CD4-positive, alpha-beta memory T cell (primary cell): Measurements from ENCODE around the gene EFHD2. TPM values are rescaled to one million over a fixed set of nuclear protein-coding genes. Genes with fewer than 3 reads are reported as not detected.
"Not testable (repeated sequence)": the region's sequence is repeated elsewhere in the genome, so short reads cannot be mapped to it uniquely, and the experiment has no call there.

Experiments used
- CTCF ChIA-PET: fragments of 350-600 bp; sonication (Branson Sonifier 250); formaldehyde crosslinking; loops from one replicate; lab custom pipeline; 2021; ENCODE audit warnings: inconsistent platforms; ENCODE audit not compliant: partially characterized antibody; lab: Charles Lee
- POLR2A ChIA-PET: fragments of 350-600 bp; sonication (Branson Sonifier 250); formaldehyde crosslinking; loops from one replicate; lab custom pipeline; 2021; ENCODE audit not compliant: partially characterized antibody; lab: Charles Lee
- DNase-seq, 5 donors: peaks; one replicate each; pipeline versions ENCODE4 v3.0.0 to v3.0.0-alpha.2; 2020 to 2022; ENCODE audit warnings: mixed read lengths in 1 of 5
- H3K27ac ChIP-seq: one replicate; pipeline ENCODE4 v1.7.0; 2013; ENCODE audit warnings: low read depth, low read length
- H3K27me3 ChIP-seq: 2 replicates; pipeline ENCODE4 v1.7.0; 2013; ENCODE audit warnings: mild to moderate bottlenecking, low read length, moderate library complexity; ENCODE audit not compliant: insufficient read depth
- H3K36me3 ChIP-seq: 2 replicates; pipeline ENCODE4 v1.7.0; 2013; ENCODE audit warnings: mild to moderate bottlenecking, low read length, moderate library complexity; ENCODE audit not compliant: insufficient read depth
- H3K4me1 ChIP-seq: 2 replicates; pipeline ENCODE4 v1.7.0; 2013; ENCODE audit warnings: mild to moderate bottlenecking, low read length, moderate library complexity; ENCODE audit not compliant: insufficient read depth
- H3K4me3 ChIP-seq, 2 donors: one replicate each; pipeline ENCODE4 v1.7.0; 2013; ENCODE audit warnings: low read length in 2 of 2, mild to moderate bottlenecking in 1 of 2
- H3K9me3 ChIP-seq, 2 donors: one replicate each; pipeline ENCODE4 v1.7.0; 2013; ENCODE audit warnings: low read length in 2 of 2, control low read depth in 1 of 2; ENCODE audit not compliant: control insufficient read depth in 1 of 2
- H3K27ac Mint-ChIP-seq, 7 donors: one replicate each; pipeline ENCODE4 v1.8.0; 2020 to 2021; ENCODE audit warnings: mixed read lengths in 7 of 7, mild to moderate bottlenecking in 6 of 7, inconsistent platforms in 3 of 7, moderate library complexity in 3 of 7
- H3K27me3 Mint-ChIP-seq, 2 donors: one replicate each; pipeline ENCODE4 v1.8.0; 2020 to 2021; ENCODE audit warnings: mixed read lengths in 2 of 2
- H3K36me3 Mint-ChIP-seq, 2 donors: one replicate each; pipeline ENCODE4 v1.8.0; 2020 to 2021; ENCODE audit warnings: mixed read lengths in 2 of 2, inconsistent platforms in 1 of 2, mild to moderate bottlenecking in 1 of 2
- H3K4me1 Mint-ChIP-seq, 4 donors: one replicate each; pipeline ENCODE4 v1.8.0; 2020 to 2021; ENCODE audit warnings: mixed read lengths in 4 of 4, mild to moderate bottlenecking in 1 of 4
- H3K4me3 Mint-ChIP-seq, 8 donors: one replicate each; pipeline ENCODE4 v1.8.0; 2020 to 2021; ENCODE audit warnings: mixed read lengths in 8 of 8, mild to moderate bottlenecking in 7 of 8, moderate library complexity in 6 of 8, inconsistent platforms in 3 of 8
- H3K9me3 Mint-ChIP-seq, 8 donors: one replicate each; pipeline ENCODE4 v1.8.0; 2020 to 2021; ENCODE audit warnings: mixed read lengths in 8 of 8, mild to moderate bottlenecking in 5 of 8, inconsistent platforms in 3 of 8, moderate library complexity in 1 of 8
- intact Hi-C: fragments of 100-400 bp; cut with micrococcal nuclease; formaldehyde crosslinking; loops from one replicate; pipeline ENCODE4 v1.15.1; 2023
- polyA plus RNA-seq, 2 donors: library from polyadenylated mRNA; unstranded; fragments of 300-500 nt; fragmentation: Illumina TruSeq; gene quantifications; one replicate each; pipeline ENCODE4 v1.2.3, GENCODE V29; 2021
- total RNA-seq, 2 experiments: library from RNA; stranded (reverse); gene quantifications; one replicate each; pipeline ENCODE4 v1.2.3, GENCODE V29; 2021

The EFHD2 gene
- total and polyA plus RNA-seq, 4 experiments from 2014 or later = 46.4 to 66.7 (median 54.4) TPM

- Histone ChIP-seq H3K27ac (no peak overlapping the region), H3K4me3 (no peak overlapping the region), H3K4me1 (peaks cover 4% of the 10 kb centered on the region), H3K9me3 (no peaks in the 10 kb centered on the region), H3K27me3 (no peaks in the 10 kb centered on the region), H3K36me3 (peaks cover 9% of the 10 kb centered on the region)
- peaks cover 0 to 23% (median 6%) of the 10 kb centered on the region in 4 donors for H3K4me1 Mint-ChIP-seq
- no peak overlapping the region for H3K4me3 Mint-ChIP-seq
- no peaks in the 10 kb centered on the region for H3K27me3 Mint-ChIP-seq
- ChIA-PET POLR2A (interaction anchor here (1.5 kb wide), 1 partner anchor 102 kb away, joined by 3 read pairs; no protein-coding TSS in a partner anchor), CTCF (interaction anchor here (14.3 kb wide), 1 partner anchor 104 kb away, joined by 274 read pairs; no protein-coding TSS in a partner anchor)
- no peaks in the 10 kb centered on the region for H3K9me3 Mint-ChIP-seq
- DNase-seq = no peak
- H3K36me3 Mint-ChIP-seq = peaks cover 13 to 52% of the 10 kb centered on the region in 2 donors
- peak overlapping the region; percentile 67 to 87 (median 82) for H3K27ac Mint-ChIP-seq
- intact Hi-C loops = no loop called here
Measured at GRCh38 chr1:15425958-15426357, 16.3 kb downstream of the EFHD2 start.

GRCh38 chr1:15426492-15427279 lies 17.0 kb downstream of the EFHD2 start:
- Histone ChIP-seq H3K27me3 (no peaks in the 10 kb centered on the region), H3K27ac (no peak overlapping the region), H3K9me3 (no peaks in the 10 kb centered on the region), H3K36me3 (peaks cover 9% of the 10 kb centered on the region), H3K4me1 (no peaks in the 10 kb centered on the region), H3K4me3 (no peak overlapping the region)
- Mint-ChIP-seq H3K27ac (peak overlapping the region; percentile 68 to 87 (median 82)), H3K27me3 (no peaks in the 10 kb centered on the region), H3K36me3 (peaks cover 12 to 47% of the 10 kb centered on the region in 2 donors), H3K4me1 (peaks cover 0 to 19% (median 2%) of the 10 kb centered on the region in 4 donors), H3K9me3 (no peaks in the 10 kb centered on the region), H3K4me3 (peak overlapping the region in 1 of 8 donors; percentile 44)
- POLR2A ChIA-PET = no interaction called here
- no peak for DNase-seq
- intact Hi-C loops = no loop called here
- CTCF ChIA-PET = interaction anchor here (14.3 kb wide), 1 partner anchor 104 kb away, joined by 274 read pairs; no protein-coding TSS in a partner anchor

GRCh38 chr1:15427280-15427666 lies 17.6 kb downstream of the EFHD2 start:
- ChIA-PET CTCF (interaction anchor here (1.3 to 14.3 kb wide), 2 partner anchors 10 to 105 kb away, joined by 4 to 274 read pairs; no protein-coding TSS in a partner anchor), POLR2A (no interaction called here)
- Mint-ChIP-seq H3K27ac (peak overlapping the region in 4 of 7 donors; percentile 18 to 84 (median 68)), H3K4me1 (peaks cover 0 to 16% (median 1%) of the 10 kb centered on the region in 4 donors), H3K27me3 (no peaks in the 10 kb centered on the region), H3K4me3 (no peak overlapping the region), H3K9me3 (no peaks in the 10 kb centered on the region), H3K36me3 (peaks cover 12 to 45% of the 10 kb centered on the region in 2 donors)
- Histone ChIP-seq H3K4me3 (no peak overlapping the region), H3K4me1 (no peaks in the 10 kb centered on the region), H3K27ac (no peak overlapping the region), H3K9me3 (no peaks in the 10 kb centered on the region), H3K36me3 (peaks cover 9% of the 10 kb centered on the region), H3K27me3 (no peaks in the 10 kb centered on the region)
- DNase-seq = no peak
- intact Hi-C loops = no loop called here

DNA sequence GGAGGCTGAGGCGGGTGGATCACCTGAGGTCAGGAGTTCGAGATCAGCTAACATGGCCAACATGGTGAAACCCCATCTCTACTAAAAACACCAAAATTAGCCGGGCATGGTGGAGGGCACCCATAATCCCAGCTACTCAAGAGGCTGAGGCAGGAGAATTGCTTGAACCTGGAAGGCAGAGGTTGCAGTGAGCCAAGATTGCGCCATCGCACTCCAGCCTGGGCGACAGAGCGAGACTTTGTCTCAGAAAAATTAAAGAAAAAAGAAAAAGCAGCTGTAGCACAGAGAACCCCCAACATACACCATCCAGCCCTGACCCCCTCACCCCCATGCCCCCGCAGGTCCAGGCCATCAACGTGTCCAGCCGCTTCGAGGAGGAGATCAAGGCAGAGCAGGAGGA lies 18.6 kb downstream of the EFHD2 start:
- H3K4me3 Mint-ChIP-seq, H3K27ac ChIP-seq, H3K27me3 Mint-ChIP-seq, H3K4me3 ChIP-seq, DNase-seq, intact Hi-C loops, POLR2A ChIA-PET, H3K4me1 ChIP-seq, H3K9me3 Mint-ChIP-seq, H3K27me3 ChIP-seq, H3K36me3 ChIP-seq, H3K9me3 ChIP-seq: not testable (repeated sequence)
- peak overlapping the region in 4 of 7 donors; percentile 71 to 84 (median 77) for H3K27ac Mint-ChIP-seq
- H3K36me3 Mint-ChIP-seq = peaks cover 12 to 47% of the 10 kb centered on the region in 2 donors
- CTCF ChIA-PET = interaction anchor here (1.3 to 14.3 kb wide), 3 partner anchors 8 to 106 kb away, joined by 4 to 274 read pairs (median 6); no protein-coding TSS in a partner anchor
- peaks cover 0 to 16% (median 1%) of the 10 kb centered on the region in 4 donors for H3K4me1 Mint-ChIP-seq

- peaks cover 9% of the 10 kb centered on the region for H3K36me3 ChIP-seq
- ChIA-PET POLR2A (interaction anchor here (4.1 kb wide), 1 partner anchor 105 kb away, joined by 21 read pairs; no protein-coding TSS in a partner anchor), CTCF (interaction anchor here (1.2 to 14.3 kb wide), 5 partner anchors 9 to 107 kb away, joined by 3 to 274 read pairs (median 4); no protein-coding TSS in a partner anchor)
- H3K4me3 ChIP-seq = no peak overlapping the region
- H3K27ac ChIP-seq = no peak overlapping the region
- Mint-ChIP-seq H3K9me3 (no peaks in the 10 kb centered on the region), H3K36me3 (peaks cover 12 to 47% of the 10 kb centered on the region in 2 donors), H3K27ac (peak overlapping the region in 2 of 7 donors; percentile 86 to 89), H3K4me3 (no peak overlapping the region), H3K4me1 (peaks cover 0 to 16% (median 1%) of the 10 kb centered on the region in 4 donors), H3K27me3 (no peaks in the 10 kb centered on the region)
- H3K4me1 ChIP-seq = no peaks in the 10 kb centered on the region
- H3K27me3 ChIP-seq = no peaks in the 10 kb centered on the region
- no peak for DNase-seq
- intact Hi-C loops = no loop called here
- no peaks in the 10 kb centered on the region for H3K9me3 ChIP-seq
Measured at GRCh38 chr1:15428815-15429435, 19.2 kb downstream of the EFHD2 start.

DNA sequence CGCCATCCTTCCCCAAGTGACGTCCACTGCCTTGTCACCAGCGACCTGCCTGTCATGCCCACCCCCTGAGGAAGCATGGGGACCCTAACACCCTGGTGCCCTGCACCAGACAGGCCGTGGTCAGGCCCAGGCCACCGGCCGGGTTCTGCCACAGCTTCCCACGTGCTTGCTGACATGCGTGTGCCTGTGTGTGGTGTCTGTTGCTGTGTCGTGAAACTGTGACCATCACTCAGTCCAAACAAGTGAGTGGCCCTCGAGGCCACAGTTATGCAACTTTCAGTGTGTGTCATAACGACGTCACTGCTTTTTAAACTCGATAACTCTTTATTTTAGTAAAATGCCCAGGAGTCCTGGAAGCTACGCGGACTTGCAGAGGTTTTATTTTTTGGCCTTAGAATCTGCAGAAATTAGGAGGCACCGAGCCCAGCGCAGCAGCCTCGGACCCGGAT lies 20.0 kb downstream of the EFHD2 start:
- no peak overlapping the region for H3K27ac ChIP-seq
- POLR2A ChIA-PET = interaction anchor here (4.1 kb wide), 1 partner anchor 106 kb away, joined by 21 read pairs; no protein-coding TSS in a partner anchor

More for the DNA sequence above, 20.0 kb downstream of the EFHD2 start:
- intact Hi-C loops = no loop called here
- H3K9me3 ChIP-seq = no peaks in the 10 kb centered on the region
- H3K4me3 Mint-ChIP-seq = no peak overlapping the region
- H3K27me3 ChIP-seq = no peaks in the 10 kb centered on the region
- peaks cover 12 to 41% of the 10 kb centered on the region in 2 donors for H3K36me3 Mint-ChIP-seq
- H3K36me3 ChIP-seq = peaks cover 9% of the 10 kb centered on the region
- DNase-seq = no peak
- H3K4me1 Mint-ChIP-seq = peaks cover 0 to 8% (median 0%) of the 10 kb centered on the region in 4 donors
- H3K4me3 ChIP-seq = no peak overlapping the region
- CTCF ChIA-PET = interaction anchor here (1.0 to 14.3 kb wide), 10 partner anchors 10 to 301 kb away, joined by 3 to 274 read pairs (median 6); no protein-coding TSS in a partner anchor
- H3K27ac Mint-ChIP-seq = peak overlapping the region in 4 of 7 donors; percentile 67 to 89 (median 86)
- H3K4me1 ChIP-seq = no peaks in the 10 kb centered on the region
- no peaks in the 10 kb centered on the region for H3K9me3 Mint-ChIP-seq
- H3K27me3 Mint-ChIP-seq = no peaks in the 10 kb centered on the region
